Hepatocyte (in vitro differentiated cells): ENCODE data around the gene ARL4A. TPM values are rescaled to one million over a fixed set of nuclear protein-coding genes. Genes with fewer than 3 reads are reported as not detected.
A peak's percentile ranks its signal among the peaks of the same experiment; 100 is the strongest.

Source experiments
- DNase-seq: peaks from one replicate; pipeline ENCODE4 v3.0.0-alpha.2; 2016; ENCODE audit warnings: low spot score
- H2AFZ ChIP-seq: fragments of 200-600 bp; sonication (generic); 2 replicates; pipeline ENCODE4 v1.6.0; 2016; ENCODE audit warnings: antibody characterized with exemption, mild to moderate bottlenecking
- H3K27ac ChIP-seq: fragments of 200-600 bp; sonication (generic); 2 replicates; pipeline ENCODE4 v1.5.1; 2016; ENCODE audit warnings: mild to moderate bottlenecking
- H3K27me3 ChIP-seq: fragments of 200-600 bp; sonication (generic); 2 replicates; pipeline ENCODE4 v1.6.1; 2016
- H3K36me3 ChIP-seq: fragments of 200-600 bp; sonication (generic); replicated peaks from 2 replicates; pipeline ENCODE4 v1.5.1; 2016; ENCODE audit warnings: low read depth; ENCODE audit not compliant: insufficient read depth
- H3K4me1 ChIP-seq: fragments of 200-600 bp; sonication (generic); 2 replicates; pipeline ENCODE4 v1.5.1; 2016; ENCODE audit warnings: mild to moderate bottlenecking, moderate library complexity; ENCODE audit not compliant: insufficient read depth
- H3K4me2 ChIP-seq: fragments of 200-600 bp; sonication (generic); 2 replicates; pipeline ENCODE4 v1.6.0; 2016
- H3K4me3 ChIP-seq: fragments of 200-600 bp; sonication (generic); 2 replicates; pipeline ENCODE4 v1.5.1; 2016; ENCODE audit warnings: mild to moderate bottlenecking
- H3K79me2 ChIP-seq: fragments of 200-600 bp; sonication (generic); 2 replicates; pipeline ENCODE4 v1.6.0; 2017; ENCODE audit warnings: mild to moderate bottlenecking
- H3K9me2 ChIP-seq: fragments of 200-600 bp; sonication (generic); replicated peaks from 2 replicates; pipeline ENCODE4 v1.6.0; 2017; ENCODE audit warnings: mild to moderate bottlenecking; ENCODE audit not compliant: insufficient read depth
- H3K9me3 ChIP-seq: fragments of 200-600 bp; sonication (generic); 2 replicates; pipeline ENCODE4 v1.5.1; 2016; ENCODE audit warnings: low read depth, mild to moderate bottlenecking
- H4K20me1 ChIP-seq: fragments of 200-600 bp; sonication (generic); 2 replicates; pipeline ENCODE4 v1.6.0; 2016; ENCODE audit warnings: mild to moderate bottlenecking; ENCODE audit not compliant: insufficient read depth, poor library complexity, severe bottlenecking
- EZH2 ChIP-seq: fragments of 200-600 bp; sonication (generic); IDR thresholded peaks from 2 replicates; pipeline ENCODE4 v1.6.1; 2016; ENCODE audit warnings: antibody characterized with exemption, mild to moderate bottlenecking, borderline replicate concordance
- EZH2phosphoT487 ChIP-seq: fragments of 200-600 bp; sonication (generic); IDR thresholded peaks from one replicate; pipeline ENCODE4 v1.6.1; 2018; ENCODE audit warnings: antibody characterized with exemption, mild to moderate bottlenecking, low read depth, moderate library complexity; ENCODE audit not compliant: unreplicated experiment, severe bottlenecking
- WGBS: methylation state at CpG from one replicate; pipeline ENCODE4 v1.1.6; 2016; ENCODE audit warnings: low lambda C conversion rate; ENCODE audit errors: missing lambda C conversion rate; 5-methylcytosine and 5-hydroxymethylcytosine counted together
- polyA plus RNA-seq: library from polyadenylated mRNA; unstranded; fragments of >200 nt; fragmentation: Nextera tagmentation; extraction: Ambion mirVana; gene quantifications from 2 replicates; pipeline ENCODE4 v1.2.1, GENCODE V29; 2016
- total RNA-seq: library from RNA; depleted of rRNA; stranded (reverse); fragments of >200 nt; gene quantifications from 2 replicates; pipeline ENCODE4 v1.2.3, GENCODE V29; 2014
- TF ChIP-seq, protein P1 (sequence below): fragments of 200-600 bp; sonication (generic); IDR thresholded peaks from 2 replicates; pipeline ENCODE4 v1.5.1; 2016; ENCODE audit warnings: antibody characterized with exemption, mild to moderate bottlenecking; ENCODE audit not compliant: poor library complexity

ARL4A gene
- total and polyA plus RNA-seq, 2 experiments from 2014 or later: 60.3 to 64.0 TPM

DNA sequence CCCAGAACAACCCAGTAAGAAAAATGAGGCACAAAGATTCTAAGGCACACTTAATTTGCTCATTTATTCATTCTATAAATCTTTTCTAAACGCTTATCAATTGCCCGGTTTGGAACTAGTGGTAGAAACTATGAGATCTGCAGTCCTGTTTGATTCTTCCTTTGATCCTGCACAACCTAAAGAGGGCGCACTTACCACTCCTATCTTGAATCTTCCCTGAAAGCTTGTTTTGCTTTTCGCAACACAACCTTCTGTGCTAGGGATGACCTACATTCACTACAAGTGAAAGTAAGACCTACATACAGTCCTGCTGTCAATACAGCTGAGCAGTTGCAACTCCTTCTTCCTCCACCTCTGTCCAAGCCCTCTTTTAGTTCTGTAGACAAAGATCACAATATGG, 12.6 kb upstream of the ARL4A start:
- Histone ChIP-seq H3K27me3 (no peaks in the 10 kb centered on the region), H3K79me2 (no peaks in the 10 kb centered on the region), H3K9me3 (no peaks in the 10 kb centered on the region), H4K20me1 (no peaks in the 10 kb centered on the region), H2AFZ (no peak overlapping the region), H3K27ac (no peak overlapping the region), H3K9me2 (no peaks in the 10 kb centered on the region), H3K4me3 (no peak overlapping the region), H3K4me1 (no peaks in the 10 kb centered on the region), H3K4me2 (no peak overlapping the region), H3K36me3 (no peaks in the 10 kb centered on the region)
- no peak for TF ChIP-seq EZH2phosphoT487
- TF ChIP-seq, protein P1, sequence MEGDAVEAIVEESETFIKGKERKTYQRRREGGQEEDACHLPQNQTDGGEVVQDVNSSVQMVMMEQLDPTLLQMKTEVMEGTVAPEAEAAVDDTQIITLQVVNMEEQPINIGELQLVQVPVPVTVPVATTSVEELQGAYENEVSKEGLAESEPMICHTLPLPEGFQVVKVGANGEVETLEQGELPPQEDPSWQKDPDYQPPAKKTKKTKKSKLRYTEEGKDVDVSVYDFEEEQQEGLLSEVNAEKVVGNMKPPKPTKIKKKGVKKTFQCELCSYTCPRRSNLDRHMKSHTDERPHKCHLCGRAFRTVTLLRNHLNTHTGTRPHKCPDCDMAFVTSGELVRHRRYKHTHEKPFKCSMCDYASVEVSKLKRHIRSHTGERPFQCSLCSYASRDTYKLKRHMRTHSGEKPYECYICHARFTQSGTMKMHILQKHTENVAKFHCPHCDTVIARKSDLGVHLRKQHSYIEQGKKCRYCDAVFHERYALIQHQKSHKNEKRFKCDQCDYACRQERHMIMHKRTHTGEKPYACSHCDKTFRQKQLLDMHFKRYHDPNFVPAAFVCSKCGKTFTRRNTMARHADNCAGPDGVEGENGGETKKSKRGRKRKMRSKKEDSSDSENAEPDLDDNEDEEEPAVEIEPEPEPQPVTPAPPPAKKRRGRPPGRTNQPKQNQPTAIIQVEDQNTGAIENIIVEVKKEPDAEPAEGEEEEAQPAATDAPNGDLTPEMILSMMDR: peak; percentile 34
- DNase-seq: peak; percentile 46
- WGBS: 76% methylated on average over 4 of the region's 4 CpGs

DNA sequence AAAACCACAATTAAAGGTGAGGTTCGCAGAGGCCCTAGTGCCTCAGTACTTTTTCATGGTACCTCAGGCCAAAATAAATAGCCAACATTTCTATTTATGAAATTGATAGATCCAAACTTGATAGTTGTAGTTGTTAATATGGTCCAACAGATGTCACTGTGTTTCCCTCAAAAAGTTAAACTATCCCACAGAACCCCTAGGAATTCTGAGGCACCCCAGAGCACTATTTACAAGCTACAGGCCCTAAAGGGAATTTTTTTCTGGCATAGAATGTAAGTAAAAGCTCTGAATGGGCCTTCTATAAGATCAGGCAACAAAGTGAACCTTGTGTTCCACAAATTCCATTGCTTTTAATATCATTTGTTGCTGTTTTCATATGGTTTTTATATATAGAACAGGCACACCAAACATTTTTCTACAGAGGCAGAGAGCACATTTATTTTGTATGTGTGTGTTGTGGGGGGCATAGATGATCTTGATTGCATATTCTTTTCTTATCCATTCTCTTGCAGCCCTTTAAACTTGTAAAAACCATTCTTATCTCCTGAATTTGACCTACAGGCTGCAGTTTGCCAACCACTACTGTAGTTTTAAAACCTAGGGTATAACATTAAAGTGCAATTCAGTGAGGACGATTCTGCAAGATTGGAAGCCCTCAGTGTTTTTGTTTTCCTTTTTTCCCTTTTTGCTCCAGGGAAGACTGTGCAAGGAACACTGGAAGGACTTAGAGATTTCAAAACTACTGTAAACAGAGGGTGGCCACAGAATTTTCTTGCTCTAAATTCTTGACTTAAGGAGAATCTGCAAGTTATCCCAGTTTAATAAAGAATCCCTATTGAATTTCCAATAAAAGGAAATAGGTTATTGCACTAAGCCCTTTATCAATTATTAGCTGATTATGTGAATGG, 3.5 kb upstream of the ARL4A start:
- no peaks in the 10 kb centered on the region for H3K36me3 ChIP-seq
- no peak for DNase-seq
- no peaks in the 10 kb centered on the region for H4K20me1 ChIP-seq
- peaks cover 10% of the 10 kb centered on the region for H3K79me2 ChIP-seq
- H3K4me1 ChIP-seq: no peaks in the 10 kb centered on the region
- no peak overlapping the region for H3K27ac ChIP-seq
- TF ChIP-seq EZH2 (no peak), EZH2phosphoT487 (no peak)
- TF ChIP-seq, protein P1: peak; percentile 49
- no peaks in the 10 kb centered on the region for H3K27me3 ChIP-seq
- 54% methylated on average over 2 of the region's 2 CpGs for WGBS
- no peak overlapping the region for H2AFZ ChIP-seq
- H3K4me3 ChIP-seq: no peak overlapping the region
- H3K9me2 ChIP-seq: no peaks in the 10 kb centered on the region
- no peaks in the 10 kb centered on the region for H3K9me3 ChIP-seq
- no peak overlapping the region for H3K4me2 ChIP-seq

DNA sequence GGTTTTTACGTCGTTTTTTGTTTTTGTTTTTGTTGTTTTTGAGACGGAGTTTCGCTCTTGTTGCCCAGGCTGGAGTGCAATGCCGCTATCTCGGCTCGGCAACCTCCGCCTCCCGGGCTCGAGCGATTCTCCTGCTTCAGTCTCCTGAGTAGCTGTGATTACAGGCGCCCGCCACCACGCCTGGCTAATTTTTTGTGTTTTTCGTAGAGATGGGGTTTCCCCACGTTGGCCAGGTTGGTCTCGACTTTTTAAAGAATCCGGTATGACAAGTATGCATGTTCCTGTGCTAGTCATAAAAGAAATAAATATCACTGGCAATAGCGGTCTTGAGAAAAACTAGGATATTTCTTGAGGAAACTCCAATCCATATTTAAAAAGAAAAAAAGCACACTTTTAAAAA, 2.7 kb upstream of the ARL4A start:
- Histone ChIP-seq H2AFZ (no peak overlapping the region), H3K4me3 (no peak overlapping the region), H3K9me3 (no peaks in the 10 kb centered on the region), H3K36me3 (no peaks in the 10 kb centered on the region), H4K20me1 (peaks cover 7% of the 10 kb centered on the region), H3K27me3 (no peaks in the 10 kb centered on the region), H3K4me1 (no peaks in the 10 kb centered on the region), H3K27ac (no peak overlapping the region), H3K79me2 (peaks cover 18% of the 10 kb centered on the region), H3K4me2 (no peak overlapping the region), H3K9me2 (no peaks in the 10 kb centered on the region)
- 93% methylated on average over 19 of the region's 19 CpGs for WGBS
- TF ChIP-seq EZH2 (no peak), EZH2phosphoT487 (no peak)
- TF ChIP-seq, protein P1: no peak
- no peak for DNase-seq
